PC-3 (cell line): Measurements from ENCODE around the gene MYH7B. TPM values are rescaled to one million over a fixed set of nuclear protein-coding genes. Genes with fewer than 3 reads are reported as not detected.

Experiments used
- ATAC-seq: fragments of 200-7000 bp; cut with Tn5 transposase; 2 replicates; pipeline ENCODE4 v1.9.1; 2020; ENCODE audit warnings: mild to moderate bottlenecking, moderate library complexity
- BruUV-seq: library from RNA; stranded (reverse); fragments of 400-500 nt; replicated peaks from 2 replicates; lab custom pipeline; 2021; lab: Mats Ljungman, UMichigan
- CTCF ChIA-PET: fragments of 300-600 bp; sonication (Branson Sonifier 250); formaldehyde crosslinking; loops from one replicate; lab custom pipeline; 2022; ENCODE audit warnings: antibody characterized with exemption; lab: Charles Lee
- POLR2A ChIA-PET: fragments of 300-600 bp; sonication (Branson Sonifier 250); formaldehyde crosslinking; loops from one replicate; lab custom pipeline; 2022; ENCODE audit warnings: antibody characterized with exemption; ENCODE audit not compliant: unreplicated experiment; lab: Charles Lee
- DNase-seq: peaks from one replicate; pipeline ENCODE4 v3.0.0-alpha.2; 2015
- H2AFZ ChIP-seq: fragments of 300-600 bp; sonication (generic); 2 replicates; pipeline ENCODE4 v1.6.0; 2016; ENCODE audit warnings: antibody characterized with exemption, low read length
- H3F3A ChIP-seq: fragments of 300-600 bp; sonication (generic); one replicate; pipeline ENCODE4 v1.6.0; 2017; ENCODE audit warnings: antibody characterized with exemption, low read length, control low read depth, mild to moderate bottlenecking; ENCODE audit not compliant: unreplicated experiment
- H3K27ac ChIP-seq: fragments of 300-600 bp; sonication (generic); 2 replicates; pipeline ENCODE4 v1.5.1; 2016; ENCODE audit warnings: mild to moderate bottlenecking, low read length
- H3K27me3 ChIP-seq: fragments of 300-600 bp; sonication (generic); 2 replicates; pipeline ENCODE4 v1.6.1; 2016; ENCODE audit warnings: low read length, mixed read lengths
- H3K36me3 ChIP-seq: fragments of 300-600 bp; sonication (generic); 2 replicates; pipeline ENCODE4 v1.6.1; 2016; ENCODE audit warnings: low read depth, mixed run types, low read length, mixed read lengths
- H3K4me1 ChIP-seq: fragments of 300-600 bp; sonication (generic); 2 replicates; pipeline ENCODE4 v1.5.1; 2016; ENCODE audit warnings: low read length; ENCODE audit not compliant: insufficient read depth
- H3K4me2 ChIP-seq: fragments of 300-600 bp; sonication (generic); 2 replicates; pipeline ENCODE4 v1.6.0; 2016; ENCODE audit warnings: low read length
- H3K4me3 ChIP-seq: fragments of 300-600 bp; sonication (generic); 2 replicates; pipeline ENCODE4 v1.5.1; 2016; ENCODE audit warnings: mild to moderate bottlenecking, low read length, mixed read lengths
- H3K79me2 ChIP-seq: fragments of 300-600 bp; sonication (generic); 2 replicates; pipeline ENCODE4 v1.6.1; 2017; ENCODE audit warnings: low read length, mixed read lengths
- H3K9ac ChIP-seq: fragments of 300-600 bp; sonication (generic); 2 replicates; pipeline ENCODE4 v1.6.0; 2016; ENCODE audit warnings: mild to moderate bottlenecking, low read length
- H3K9me2 ChIP-seq: fragments of 300-600 bp; sonication (generic); replicated peaks from 2 replicates; pipeline ENCODE4 v1.6.1; 2016; ENCODE audit warnings: mixed run types, low read length, mixed read lengths
- H3K9me3 ChIP-seq: fragments of 300-600 bp; sonication (generic); 2 replicates; pipeline ENCODE4 v1.6.1; 2016; ENCODE audit warnings: low read length, mixed read lengths
- H4K20me1 ChIP-seq: fragments of 300-600 bp; sonication (generic); 2 replicates; pipeline ENCODE4 v1.6.1; 2016; ENCODE audit warnings: low read length, mixed read lengths
- EZH2 ChIP-seq: fragments of 300-600 bp; sonication (generic); IDR thresholded peaks from one replicate; pipeline ENCODE4 v1.6.1; 2017; ENCODE audit warnings: antibody characterized with exemption, mild to moderate bottlenecking, low read length; ENCODE audit not compliant: unreplicated experiment
- EZH2phosphoT487 ChIP-seq: fragments of 300-600 bp; sonication (generic); IDR thresholded peaks from 2 replicates; pipeline ENCODE4 v1.6.1; 2018; ENCODE audit warnings: mild to moderate bottlenecking, antibody characterized with exemption, low read length, borderline replicate concordance
- intact Hi-C: fragments of 100-400 bp; cut with micrococcal nuclease; formaldehyde crosslinking; loops from 2 replicates; pipeline ENCODE4 v1.9.0; 2023
- total RNA-seq: library from RNA; depleted of rRNA; stranded (reverse); fragments of >200 nt; gene quantifications from 2 replicates; pipeline ENCODE4 v1.2.3, GENCODE V29; 2014
- TF ChIP-seq, protein P1 (sequence below): fragments of 300-600 bp; sonication (generic); conservative IDR thresholded peaks from 2 replicates; pipeline ENCODE4 v1.5.1; 2017; ENCODE audit warnings: antibody characterized with exemption, low read depth, mild to moderate bottlenecking, low read length

Gene MYH7B
- total RNA-seq, 1 experiment from 2014 or later, result 0.04 TPM

DNA sequence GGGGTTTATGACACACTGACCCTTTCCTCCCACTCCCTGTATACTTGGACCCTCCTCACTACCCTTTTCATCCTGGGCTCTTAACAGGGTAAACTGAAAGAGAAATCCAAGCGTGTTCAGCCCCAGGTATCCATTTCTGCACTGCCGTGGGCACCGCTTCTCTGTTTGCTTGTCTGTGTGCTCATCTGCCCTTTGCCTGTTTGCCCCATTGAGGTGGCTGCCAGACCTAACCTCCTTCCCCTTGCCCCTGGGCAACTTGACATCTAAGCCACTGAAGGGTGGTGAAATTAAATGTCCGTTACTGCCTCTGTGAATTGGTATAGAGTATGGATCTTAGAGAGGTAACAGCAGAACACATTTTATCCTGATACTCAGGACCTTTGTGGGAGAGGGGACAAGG, 40.5 kb upstream of the MYH7B start:
- TF ChIP-seq EZH2, result no peak
- TF ChIP-seq, protein P1, sequence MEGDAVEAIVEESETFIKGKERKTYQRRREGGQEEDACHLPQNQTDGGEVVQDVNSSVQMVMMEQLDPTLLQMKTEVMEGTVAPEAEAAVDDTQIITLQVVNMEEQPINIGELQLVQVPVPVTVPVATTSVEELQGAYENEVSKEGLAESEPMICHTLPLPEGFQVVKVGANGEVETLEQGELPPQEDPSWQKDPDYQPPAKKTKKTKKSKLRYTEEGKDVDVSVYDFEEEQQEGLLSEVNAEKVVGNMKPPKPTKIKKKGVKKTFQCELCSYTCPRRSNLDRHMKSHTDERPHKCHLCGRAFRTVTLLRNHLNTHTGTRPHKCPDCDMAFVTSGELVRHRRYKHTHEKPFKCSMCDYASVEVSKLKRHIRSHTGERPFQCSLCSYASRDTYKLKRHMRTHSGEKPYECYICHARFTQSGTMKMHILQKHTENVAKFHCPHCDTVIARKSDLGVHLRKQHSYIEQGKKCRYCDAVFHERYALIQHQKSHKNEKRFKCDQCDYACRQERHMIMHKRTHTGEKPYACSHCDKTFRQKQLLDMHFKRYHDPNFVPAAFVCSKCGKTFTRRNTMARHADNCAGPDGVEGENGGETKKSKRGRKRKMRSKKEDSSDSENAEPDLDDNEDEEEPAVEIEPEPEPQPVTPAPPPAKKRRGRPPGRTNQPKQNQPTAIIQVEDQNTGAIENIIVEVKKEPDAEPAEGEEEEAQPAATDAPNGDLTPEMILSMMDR, result no peak
- no peak for TF ChIP-seq EZH2phosphoT487
- intact Hi-C loops, result no loop called here
- Histone ChIP-seq H3K9ac (no peak overlapping the region), H3K9me2 (no peaks in the 10 kb centered on the region), H4K20me1 (no peaks in the 10 kb centered on the region), H3F3A (no peaks in the 10 kb centered on the region), H2AFZ (no peak overlapping the region), H3K4me3 (no peak overlapping the region), H3K79me2 (no peaks in the 10 kb centered on the region), H3K9me3 (no peaks in the 10 kb centered on the region), H3K27ac (no peak overlapping the region), H3K4me2 (no peak overlapping the region), H3K27me3 (no peaks in the 10 kb centered on the region), H3K4me1 (peaks cover 12% of the 10 kb centered on the region), H3K36me3 (peaks cover 11% of the 10 kb centered on the region; the same call in 1 of the 2 replicates)
- DNase-seq, result no peak
- ChIA-PET POLR2A (no interaction called here), CTCF (no interaction called here)
- no TSS peak for BruUV-seq
- ATAC-seq, result no peak

DNA sequence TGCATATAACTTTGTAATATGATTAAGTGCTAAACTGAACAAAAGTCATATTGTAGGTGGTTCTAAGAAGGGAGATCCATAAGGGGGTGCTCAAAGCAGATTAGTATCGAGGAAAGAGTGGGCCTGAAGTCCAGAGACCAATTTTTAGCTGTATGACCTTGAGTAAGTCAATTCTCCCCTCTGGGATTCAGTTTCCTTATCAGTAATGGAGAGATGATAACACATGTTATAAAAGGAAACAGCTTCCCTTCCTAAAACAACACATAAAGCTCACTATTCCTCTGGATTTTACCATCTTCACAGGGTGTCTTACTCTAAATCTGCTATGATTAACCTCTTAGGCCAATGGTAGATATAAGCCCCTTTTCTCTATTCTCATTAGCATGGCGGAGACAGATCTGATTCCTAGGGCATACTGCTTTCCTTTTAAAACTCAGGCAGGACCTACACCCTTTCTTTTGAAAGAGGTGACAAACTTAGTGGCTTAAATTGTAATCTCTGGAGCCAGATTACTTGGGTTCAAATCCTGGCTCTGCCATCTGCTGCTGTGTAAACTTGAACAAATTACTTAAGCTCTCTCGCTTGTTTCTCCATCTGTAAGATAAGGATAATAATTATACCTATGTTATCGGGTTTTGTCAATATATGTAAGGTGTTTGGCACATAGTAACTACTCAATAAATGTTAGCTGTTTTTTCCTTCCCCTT, 39.8 kb upstream of the MYH7B start:
- ATAC-seq, result no peak
- Histone ChIP-seq H3K4me1 (peaks cover 12% of the 10 kb centered on the region), H3K9me2 (no peaks in the 10 kb centered on the region), H3K27ac (no peak overlapping the region), H2AFZ (no peak overlapping the region), H3K27me3 (no peaks in the 10 kb centered on the region), H3K4me2 (no peak overlapping the region), H3K4me3 (no peak overlapping the region), H3F3A (no peaks in the 10 kb centered on the region), H3K9me3 (no peaks in the 10 kb centered on the region), H4K20me1 (no peaks in the 10 kb centered on the region), H3K9ac (no peak overlapping the region), H3K79me2 (no peaks in the 10 kb centered on the region), H3K36me3 (peaks cover 19% of the 10 kb centered on the region)
- ChIA-PET POLR2A (interaction anchor here (0.6 kb wide), 1 partner anchor 9 kb away, joined by 12 read pairs; no protein-coding TSS in a partner anchor), CTCF (no interaction called here)
- no TSS peak for BruUV-seq
- intact Hi-C loops, result no loop called here
- TF ChIP-seq EZH2phosphoT487 (no peak), EZH2 (no peak)
- TF ChIP-seq, protein P1, result no peak
- no peak for DNase-seq

DNA sequence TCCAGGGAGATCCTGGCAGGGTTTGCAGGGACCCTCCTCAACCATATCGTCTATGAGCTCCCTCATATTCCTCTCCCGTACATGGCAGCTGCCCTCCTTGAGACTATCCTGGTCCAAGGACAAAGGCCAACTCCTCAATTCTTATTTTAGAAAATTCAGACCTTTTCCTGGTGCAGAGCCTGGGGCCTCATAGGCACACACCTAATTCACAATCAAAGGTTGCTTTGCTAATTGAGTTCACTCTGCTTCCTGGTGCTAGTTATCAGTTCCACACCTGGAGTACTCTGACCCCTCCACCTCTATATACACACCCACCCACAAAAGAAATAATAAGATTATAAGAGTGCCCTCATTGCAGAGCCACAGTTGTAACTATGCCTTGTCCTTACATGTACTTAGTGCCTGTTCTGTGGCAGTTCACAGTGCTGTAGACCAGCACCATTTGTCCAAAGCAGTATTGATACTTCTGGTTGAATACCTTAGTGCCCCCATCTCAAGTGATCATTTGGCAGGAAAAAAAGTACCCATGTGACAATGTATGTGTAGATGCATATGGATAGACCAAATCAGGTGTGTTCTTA, 38.8 kb upstream of the MYH7B start:
- H3K27me3 ChIP-seq, result no peaks in the 10 kb centered on the region
- POLR2A ChIA-PET, result no interaction called here
- intact Hi-C loops, result no loop called here
- no peaks in the 10 kb centered on the region for H3K9me2 ChIP-seq
- CTCF ChIA-PET, result no interaction called here
- no peak overlapping the region for H3K4me3 ChIP-seq
- peaks cover 26% of the 10 kb centered on the region for H3K36me3 ChIP-seq
- ATAC-seq (no peak), DNase-seq (no peak)
- peaks cover 21% of the 10 kb centered on the region for H3K4me1 ChIP-seq
- H3K27ac ChIP-seq, result no peak overlapping the region
- no peaks in the 10 kb centered on the region for H3F3A ChIP-seq
- no peaks in the 10 kb centered on the region for H4K20me1 ChIP-seq
- no peak overlapping the region for H2AFZ ChIP-seq
- no peaks in the 10 kb centered on the region for H3K79me2 ChIP-seq
- no TSS peak for BruUV-seq
- TF ChIP-seq EZH2 (no peak), EZH2phosphoT487 (no peak)
- TF ChIP-seq, protein P1, result no peak
- no peaks in the 10 kb centered on the region for H3K9me3 ChIP-seq
- no peak overlapping the region for H3K4me2 ChIP-seq
- H3K9ac ChIP-seq, result no peak overlapping the region
